Colonic mucosa (tissue), 4 donors: Measurements from ENCODE around the gene PAEP. TPM values are rescaled to one million over a fixed set of nuclear protein-coding genes. Genes with fewer than 3 reads are reported as not detected.

Source experiments
- DNase-seq: peaks from one replicate; pipeline ENCODE4 v3.0.0-alpha.2; 2020
- H3K27ac ChIP-seq: fragments of 200-600 bp; one replicate; pipeline ENCODE4 v1.8.0; 2021
- H3K27me3 ChIP-seq: fragments of 200-600 bp; one replicate; pipeline ENCODE4 v1.8.0; 2021
- H3K36me3 ChIP-seq: fragments of 200-600 bp; one replicate; pipeline ENCODE4 v1.8.0; 2021
- H3K4me1 ChIP-seq: fragments of 200-600 bp; one replicate; pipeline ENCODE4 v1.8.0; 2021; ENCODE audit warnings: mild to moderate bottlenecking
- H3K4me3 ChIP-seq: fragments of 200-600 bp; one replicate; pipeline ENCODE4 v1.8.0; 2021
- H3K9ac ChIP-seq, 2 donors: one replicate each; pipeline ENCODE4 v1.7.0; 2013; ENCODE audit warnings: control low read depth in 2 of 2, low read depth in 2 of 2, low read length in 2 of 2
- H3K9me3 ChIP-seq: fragments of 200-600 bp; one replicate; pipeline ENCODE4 v1.8.0; 2021
- CTCF ChIP-seq: fragments of 200-600 bp; IDR thresholded peaks from one replicate; pipeline ENCODE4 v1.8.0; 2022; ENCODE audit warnings: antibody characterized with exemption, mild to moderate bottlenecking
- intact Hi-C: fragments of 100-400 bp; cut with DNase I; formaldehyde crosslinking; loops from one replicate; pipeline ENCODE4 v1.14.1; 2022
- total RNA-seq, 2 donors: library from RNA; stranded (reverse); fragmentation: NEBNext Ultra II Directional in 1 of 2; extraction: Animal tissue kit (Norgen Biotek cat#: 25700) in 1 of 2; gene quantifications; one replicate each; pipeline ENCODE4 v1.2.1, GENCODE V29; 2021
- donor health status: healthy.
- donor health status: DM: no; HTN: no; CAD: no.
- donor health status: DM: no; HTN: no; CAD: no.

Gene PAEP
- total RNA-seq, 2 donors from 2014 or later: not detected

- Histone ChIP-seq H3K27ac (no peak overlapping the region), H3K36me3 (no peaks in the 10 kb centered on the region), H3K9me3 (no peaks in the 10 kb centered on the region), H3K4me3 (no peak overlapping the region), H3K9ac (no peak overlapping the region), H3K4me1 (no peaks in the 10 kb centered on the region), H3K27me3 (no peaks in the 10 kb centered on the region)
- DNase-seq: no peak
- intact Hi-C loops: no loop called here
- no peak for TF ChIP-seq CTCF
These were observed 47.9 kb downstream of the PAEP start for GRCh38 chr9:135609366-135609955.

GRCh38 chr9:135610290-135611141 is 49.0 kb downstream of the PAEP start:
- H3K27me3 ChIP-seq: no peaks in the 10 kb centered on the region
- H3K9me3 ChIP-seq: no peaks in the 10 kb centered on the region
- H3K9ac ChIP-seq: no peak overlapping the region
- TF ChIP-seq CTCF: no peak
- H3K36me3 ChIP-seq: no peaks in the 10 kb centered on the region
- no peak overlapping the region for H3K27ac ChIP-seq
- H3K4me3 ChIP-seq: no peak overlapping the region
- intact Hi-C loops: no loop called here
- no peak for DNase-seq
- H3K4me1 ChIP-seq: no peaks in the 10 kb centered on the region

- H3K4me1 ChIP-seq: no peaks in the 10 kb centered on the region
- H3K4me3 ChIP-seq: no peak overlapping the region
These were observed 49.8 kb downstream of the PAEP start for GRCh38 chr9:135611142-135611874.

GRCh38 chr9:135611875-135612209 is 50.3 kb downstream of the PAEP start:
- H3K36me3 ChIP-seq: no peaks in the 10 kb centered on the region
- no peak overlapping the region for H3K4me3 ChIP-seq
- H3K27ac ChIP-seq: no peak overlapping the region
- no peaks in the 10 kb centered on the region for H3K27me3 ChIP-seq
- TF ChIP-seq CTCF: no peak
- no peak overlapping the region for H3K9ac ChIP-seq
- intact Hi-C loops: no loop called here
- DNase-seq: no peak
- H3K9me3 ChIP-seq: no peaks in the 10 kb centered on the region
- no peaks in the 10 kb centered on the region for H3K4me1 ChIP-seq

More at GRCh38 chr9:135611142-135611874, 49.8 kb downstream of the PAEP start:
- Histone ChIP-seq H3K27me3 (no peaks in the 10 kb centered on the region), H3K9ac (no peak overlapping the region), H3K9me3 (no peaks in the 10 kb centered on the region), H3K27ac (no peak overlapping the region), H3K36me3 (no peaks in the 10 kb centered on the region)
- intact Hi-C loops: no loop called here
- no peak for DNase-seq
- TF ChIP-seq CTCF: no peak

- H3K4me3 ChIP-seq: no peak overlapping the region
- no peak for DNase-seq
These were observed 50.9 kb downstream of the PAEP start for GRCh38 chr9:135612437-135612836.

More at GRCh38 chr9:135612437-135612836, 50.9 kb downstream of the PAEP start:
- H3K4me1 ChIP-seq: no peaks in the 10 kb centered on the region
- no peak for TF ChIP-seq CTCF
- H3K27me3 ChIP-seq: no peaks in the 10 kb centered on the region
- H3K9me3 ChIP-seq: no peaks in the 10 kb centered on the region
- H3K36me3 ChIP-seq: no peaks in the 10 kb centered on the region
- H3K27ac ChIP-seq: no peak overlapping the region
- H3K9ac ChIP-seq: no peak overlapping the region
- intact Hi-C loops: no loop called here
